H9 (cell line): ENCODE data around the gene KAT6B. TPM values are rescaled to one million over a fixed set of nuclear protein-coding genes. Genes with fewer than 3 reads are reported as not detected.

Experiments
- DNase-seq: peaks from one replicate; pipeline ENCODE4 v3.0.0-alpha.2; 2017
- H2AFZ ChIP-seq: one replicate; pipeline ENCODE4 v1.6.1; 2013; ENCODE audit warnings: mild to moderate bottlenecking, low read length, control low read depth, moderate library complexity
- H2AK5ac ChIP-seq: 2 replicates; pipeline ENCODE4 v1.6.1; 2013; ENCODE audit warnings: low read length, control low read depth, mixed read lengths; ENCODE audit not compliant: insufficient read length
- H2BK120ac ChIP-seq: one replicate; pipeline ENCODE4 v1.6.1; 2013; ENCODE audit warnings: low read depth, mild to moderate bottlenecking, low read length, control low read depth, inconsistent platforms; ENCODE audit not compliant: poor library complexity, severe bottlenecking
- H2BK12ac ChIP-seq: 2 replicates; pipeline ENCODE4 v1.6.1; 2013; ENCODE audit warnings: low read length, control low read depth, mixed read lengths, low read depth; ENCODE audit not compliant: insufficient read length
- H2BK15ac ChIP-seq: 2 replicates; pipeline ENCODE4 v1.6.1; 2013; ENCODE audit warnings: low read depth, low read length, control low read depth
- H2BK20ac ChIP-seq: one replicate; pipeline ENCODE4 v1.6.1; 2013; ENCODE audit warnings: low read depth, mild to moderate bottlenecking, low read length, control low read depth, inconsistent platforms; ENCODE audit not compliant: poor library complexity, severe bottlenecking
- H2BK5ac ChIP-seq: 2 replicates; pipeline ENCODE4 v1.6.1; 2013; ENCODE audit warnings: low read length, control low read depth, mixed read lengths; ENCODE audit not compliant: insufficient read length
- H3K14ac ChIP-seq: 2 replicates; pipeline ENCODE4 v1.6.1; 2013; ENCODE audit warnings: low read length, control low read depth; ENCODE audit not compliant: insufficient read depth
- H3K18ac ChIP-seq: 2 replicates; pipeline ENCODE4 v1.6.1; 2013; ENCODE audit warnings: low read depth, mild to moderate bottlenecking, mixed read lengths, low read length, control low read depth; ENCODE audit not compliant: insufficient read length
- H3K23ac ChIP-seq: 2 replicates; pipeline ENCODE4 v1.6.1; 2013; ENCODE audit warnings: low read length, control low read depth, mixed read lengths, low read depth; ENCODE audit not compliant: insufficient read length
- H3K23me2 ChIP-seq: 2 replicates; pipeline ENCODE4 v1.6.1; 2013; ENCODE audit warnings: low read depth, mild to moderate bottlenecking, mixed read lengths, low read length, control low read depth; ENCODE audit not compliant: insufficient read length, poor library complexity, severe bottlenecking
- H3K27ac ChIP-seq: 2 replicates; pipeline ENCODE4 v1.5.1; 2013; ENCODE audit warnings: low read length, control low read depth, mixed read lengths, low read depth; ENCODE audit not compliant: insufficient read length
- H3K27me3 ChIP-seq: 2 replicates; pipeline ENCODE4 v1.6.1; 2013; ENCODE audit warnings: low read length, control low read depth, inconsistent platforms; ENCODE audit not compliant: insufficient read depth
- H3K4ac ChIP-seq: 2 replicates; pipeline ENCODE4 v1.6.1; 2013; ENCODE audit warnings: low read depth, mild to moderate bottlenecking, control low read depth, inconsistent platforms, low read length, moderate library complexity
- H3K4me1 ChIP-seq: 2 replicates; pipeline ENCODE4 v1.6.1; 2013; ENCODE audit warnings: low read length, control low read depth, inconsistent platforms; ENCODE audit not compliant: insufficient read depth
- H3K4me2 ChIP-seq: 2 replicates; pipeline ENCODE4 v1.6.1; 2013; ENCODE audit warnings: low read length, control low read depth, mixed read lengths; ENCODE audit not compliant: insufficient read length, insufficient read depth
- H3K56ac ChIP-seq: 2 replicates; pipeline ENCODE4 v1.6.1; 2013; ENCODE audit warnings: low read depth, mild to moderate bottlenecking, mixed read lengths, low read length, control low read depth; ENCODE audit not compliant: insufficient read length
- H3K79me1 ChIP-seq: 2 replicates; pipeline ENCODE4 v1.6.1; 2013; ENCODE audit warnings: low read depth, mild to moderate bottlenecking, moderate library complexity, low read length, control low read depth, inconsistent platforms; ENCODE audit not compliant: insufficient read depth, poor library complexity, severe bottlenecking
- H3K79me2 ChIP-seq: 2 replicates; pipeline ENCODE4 v1.6.1; 2013; ENCODE audit warnings: low read length, control low read depth, inconsistent platforms; ENCODE audit not compliant: insufficient read depth
- H3K9ac ChIP-seq: 2 replicates; pipeline ENCODE4 v1.6.1; 2013; ENCODE audit warnings: low read length, control low read depth, mixed read lengths; ENCODE audit not compliant: insufficient read length; ENCODE audit errors: extremely low read depth
- H3K9me3 ChIP-seq: one replicate; pipeline ENCODE4 v1.6.1; 2013; ENCODE audit warnings: low read depth, low read length, inconsistent platforms; ENCODE audit not compliant: control insufficient read depth
- H3T11ph ChIP-seq: one replicate; pipeline ENCODE4 v1.6.1; 2013; ENCODE audit warnings: mild to moderate bottlenecking, low read length, control low read depth, inconsistent platforms
- H4K20me1 ChIP-seq: one replicate; pipeline ENCODE4 v1.6.1; 2013; ENCODE audit not compliant: control insufficient read depth, insufficient read length, insufficient read depth
- H4K5ac ChIP-seq: 2 replicates; pipeline ENCODE4 v1.6.1; 2013; ENCODE audit warnings: low read depth, mild to moderate bottlenecking, mixed read lengths, low read length, control low read depth; ENCODE audit not compliant: insufficient read length
- H4K8ac ChIP-seq: replicated peaks from 2 replicates; pipeline ENCODE4 v1.6.1; 2013; ENCODE audit warnings: low read length, control low read depth, mixed read lengths, low read depth; ENCODE audit not compliant: insufficient read length
- H4K91ac ChIP-seq: 2 replicates; pipeline ENCODE4 v1.6.1; 2013; ENCODE audit warnings: low read depth, mild to moderate bottlenecking, moderate library complexity, mixed read lengths, low read length, control low read depth; ENCODE audit not compliant: insufficient read length
- H3K27ac Mint-ChIP-seq, 3 experiments: 2 replicates in 2 of 3; 3 replicates in 1 of 3; pipeline ENCODE4 v1.8.0; 2020 to 2021; ENCODE audit warnings: mixed read lengths in 3 of 3, mild to moderate bottlenecking in 1 of 3, moderate library complexity in 1 of 3
- H3K27me3 Mint-ChIP-seq: 2 replicates; pipeline ENCODE4 v1.8.0; 2021; ENCODE audit warnings: low read depth, mild to moderate bottlenecking, moderate library complexity, mixed read lengths
- H3K36me3 Mint-ChIP-seq, 3 experiments: 2 replicates in 2 of 3; 3 replicates in 1 of 3; pipeline ENCODE4 v1.8.0; 2020 to 2021; ENCODE audit warnings: low read depth in 3 of 3, mixed read lengths in 3 of 3; ENCODE audit not compliant: insufficient read depth in 1 of 3
- H3K4me1 Mint-ChIP-seq, 2 experiments: 2 replicates each; pipeline ENCODE4 v1.8.0; 2020; ENCODE audit warnings: mixed read lengths in 2 of 2
- H3K4me3 Mint-ChIP-seq, 2 experiments: 2 replicates in 1 of 2; 3 replicates in 1 of 2; pipeline ENCODE4 v1.8.0; 2020 to 2021; ENCODE audit warnings: mild to moderate bottlenecking in 2 of 2, mixed read lengths in 2 of 2, moderate library complexity in 1 of 2
- H3K9me3 Mint-ChIP-seq, 2 experiments: 2 replicates in 1 of 2; 3 replicates in 1 of 2; pipeline ENCODE4 v1.8.0; 2020; ENCODE audit warnings: mild to moderate bottlenecking in 2 of 2, mixed read lengths in 2 of 2, moderate library complexity in 1 of 2
- WGBS: extraction: QIAGEN DNeasy Blood & Tissue Kit; methylation state at CpG from one replicate; pipeline ENCODE4 v1.1.7; 2013; ENCODE audit warnings: missing lambda C conversion rate, low lambda C conversion rate, mixed read lengths; ENCODE audit not compliant: insufficient read length; ENCODE audit errors: extremely low coverage; 5-methylcytosine and 5-hydroxymethylcytosine counted together
- total RNA-seq: library from RNA; stranded (reverse); gene quantifications from 2 replicates; pipeline ENCODE4 v1.2.1, GENCODE V29; 2021
- TF ChIP-seq, protein P1 (sequence below): fragments of 200-600 bp; sonication (generic); conservative IDR thresholded peaks from 3 replicates; pipeline ENCODE4 v1.8.0; 2021; ENCODE audit warnings: antibody characterized with exemption, mild to moderate bottlenecking

KAT6B gene
- total RNA-seq, 1 experiment from 2014 or later, result 34.2 TPM

DNA sequence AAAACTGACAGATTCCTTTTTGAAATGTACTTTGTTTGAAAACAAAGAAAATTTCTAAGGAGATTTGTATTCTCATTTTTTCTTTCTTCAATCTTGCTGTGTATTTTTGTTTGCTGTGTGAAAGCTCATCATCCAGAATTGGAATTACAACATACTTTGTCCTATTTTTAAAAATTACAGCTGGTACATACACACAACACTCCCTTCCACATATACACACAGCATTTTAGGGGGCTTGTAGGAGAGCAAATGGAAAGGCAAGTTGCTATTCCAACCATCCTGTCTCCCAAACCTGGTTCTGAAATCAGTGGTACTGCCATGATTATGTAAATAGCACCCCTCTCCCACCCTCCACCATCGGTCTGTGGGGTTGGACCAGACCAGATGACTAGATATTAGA lies 184.0 kb downstream of the KAT6B start:
- no peaks in the 10 kb centered on the region for H3K27me3 Mint-ChIP-seq
- H3K4me1 Mint-ChIP-seq, result peaks cover 2 to 3% of the 10 kb centered on the region in 2 experiments
- Histone ChIP-seq H3K56ac (no peak overlapping the region), H4K5ac (no peak overlapping the region), H3K18ac (no peak overlapping the region), H4K20me1 (no peaks in the 10 kb centered on the region), H3K4ac (no peak overlapping the region), H3K23ac (no peak overlapping the region), H3K23me2 (no peaks in the 10 kb centered on the region), H3K9me3 (no peaks in the 10 kb centered on the region), H2AK5ac (no peak overlapping the region), H2AFZ (no peak overlapping the region), H2BK12ac (no peak overlapping the region), H4K8ac (no peak overlapping the region), H2BK120ac (no peak overlapping the region), H3K4me2 (no peak overlapping the region), H3K4me1 (no peaks in the 10 kb centered on the region), H3K14ac (no peak overlapping the region), H3K27me3 (no peaks in the 10 kb centered on the region), H2BK5ac (no peak overlapping the region), H3K79me2 (no peaks in the 10 kb centered on the region), H3K79me1 (no peaks in the 10 kb centered on the region), H4K91ac (no peak overlapping the region), H3K9ac (no peak overlapping the region), H3T11ph (no peak overlapping the region), H3K27ac (no peak overlapping the region), H2BK15ac (no peak overlapping the region), H2BK20ac (no peak overlapping the region)
- no peak for DNase-seq
- TF ChIP-seq, protein P1, sequence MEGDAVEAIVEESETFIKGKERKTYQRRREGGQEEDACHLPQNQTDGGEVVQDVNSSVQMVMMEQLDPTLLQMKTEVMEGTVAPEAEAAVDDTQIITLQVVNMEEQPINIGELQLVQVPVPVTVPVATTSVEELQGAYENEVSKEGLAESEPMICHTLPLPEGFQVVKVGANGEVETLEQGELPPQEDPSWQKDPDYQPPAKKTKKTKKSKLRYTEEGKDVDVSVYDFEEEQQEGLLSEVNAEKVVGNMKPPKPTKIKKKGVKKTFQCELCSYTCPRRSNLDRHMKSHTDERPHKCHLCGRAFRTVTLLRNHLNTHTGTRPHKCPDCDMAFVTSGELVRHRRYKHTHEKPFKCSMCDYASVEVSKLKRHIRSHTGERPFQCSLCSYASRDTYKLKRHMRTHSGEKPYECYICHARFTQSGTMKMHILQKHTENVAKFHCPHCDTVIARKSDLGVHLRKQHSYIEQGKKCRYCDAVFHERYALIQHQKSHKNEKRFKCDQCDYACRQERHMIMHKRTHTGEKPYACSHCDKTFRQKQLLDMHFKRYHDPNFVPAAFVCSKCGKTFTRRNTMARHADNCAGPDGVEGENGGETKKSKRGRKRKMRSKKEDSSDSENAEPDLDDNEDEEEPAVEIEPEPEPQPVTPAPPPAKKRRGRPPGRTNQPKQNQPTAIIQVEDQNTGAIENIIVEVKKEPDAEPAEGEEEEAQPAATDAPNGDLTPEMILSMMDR, result no peak
- H3K9me3 Mint-ChIP-seq, result no peaks in the 10 kb centered on the region
- H3K4me3 Mint-ChIP-seq, result no peak overlapping the region
- peaks cover 0 to 7% (median 0%) of the 10 kb centered on the region in 3 experiments; a peak in 3 of 7 replicates for H3K36me3 Mint-ChIP-seq
- no peak overlapping the region; a peak in 1 of 7 replicates for H3K27ac Mint-ChIP-seq
- no CpG with 5 or more reads among the region's 1 CpG for WGBS
